ENCODE data around the gene CDC14B. TPM values are rescaled to one million over a fixed set of nuclear protein-coding genes. Genes with fewer than 3 reads are reported as not detected.
"Not testable (repeated sequence)": the region's sequence is repeated elsewhere in the genome, so short reads cannot be mapped to it uniquely, and the experiment has no call there.

Gene CDC14B
- total and polyA plus RNA-seq, 2 of the 4 experiments (the other 2 are of a cell fraction) = 9.7 to 26.3 TPM

GRCh38 chr9:96503374-96503748, 116.3 kb downstream of the CDC14B start:
- H3K9me1 ChIP-seq (ENCODE audit: insufficient read depth, low read length); H3K79me1 ChIP-seq (ENCODE audit: low read depth in 1 of 2, low read length in 2 of 2); H3K27ac ChIP-seq (ENCODE audit: insufficient read depth, low read length); ATAC-seq (ENCODE audit: low read depth); H3K4me3 ChIP-seq (ENCODE audit: insufficient read depth, low read depth, low read length); H4K20me1 ChIP-seq (ENCODE audit: insufficient read depth, low read length); H2AK9ac ChIP-seq (replicated peaks; ENCODE audit: low read depth, low read length, poor library complexity); H3K4me2 ChIP-seq (ENCODE audit: low read depth, low read length); H3K9ac ChIP-seq (ENCODE audit: low read depth, low read length); H3K4ac ChIP-seq (ENCODE audit: low read depth, low read length); dilution Hi-C loops (cut with HindIII; ENCODE audit: low sequenced_read_pairs, unreplicated experiment); H2BK15ac ChIP-seq (ENCODE audit: low read depth, low read length); intact Hi-C loops (cut with micrococcal nuclease); H3K56ac ChIP-seq (ENCODE audit: extremely low read depth, insufficient read depth, low read length); H2BK5ac ChIP-seq (ENCODE audit: low read depth, low read length, poor library complexity, severe bottlenecking); H3K27me3 ChIP-seq (ENCODE audit: control insufficient read depth, insufficient read depth, low read length); in situ Hi-C loops (cut with MboI; ENCODE audit: low sequenced_read_pairs); H2BK20ac ChIP-seq (ENCODE audit: low read depth, low read length); POLR2A ChIA-PET (ENCODE audit: unreplicated experiment); H4K91ac ChIP-seq (ENCODE audit: insufficient read depth, low read depth, low read length); H2AFZ ChIP-seq (replicated peaks; ENCODE audit: low read length, poor library complexity); H3K36me3 ChIP-seq (ENCODE audit: control insufficient read depth, insufficient read depth, low read length); DNase-seq; H3K23ac ChIP-seq (ENCODE audit: low read depth, low read length); H4K5ac ChIP-seq (ENCODE audit: low read depth, low read length); H2BK120ac ChIP-seq (ENCODE audit: low read depth, low read length); H3K18ac ChIP-seq (ENCODE audit: low read depth, low read length); CTCF ChIA-PET; H4K8ac ChIP-seq (ENCODE audit: low read depth in 2 of 2, low read length in 2 of 2); H3K14ac ChIP-seq (replicated peaks; ENCODE audit: low read depth, low read length); BruUV-seq (replicated peaks); H3K9me3 ChIP-seq (ENCODE audit: control insufficient read depth, insufficient read depth, low read length); H2AK5ac ChIP-seq (ENCODE audit: low read depth, low read length): not testable (repeated sequence)
- peaks cover 12% of the 10 kb centered on the region for H3K4me1 ChIP-seq (ENCODE audit: control insufficient read depth, insufficient read depth, low read length)

All from IMR-90 (cell line).